ENCODE measurements around the gene MIA. TPM values are rescaled to one million over a fixed set of nuclear protein-coding genes. Genes with fewer than 3 reads are reported as not detected.

The MIA gene
- total RNA-seq, 1 donor from 2014 or later: 2.4 TPM

DNA sequence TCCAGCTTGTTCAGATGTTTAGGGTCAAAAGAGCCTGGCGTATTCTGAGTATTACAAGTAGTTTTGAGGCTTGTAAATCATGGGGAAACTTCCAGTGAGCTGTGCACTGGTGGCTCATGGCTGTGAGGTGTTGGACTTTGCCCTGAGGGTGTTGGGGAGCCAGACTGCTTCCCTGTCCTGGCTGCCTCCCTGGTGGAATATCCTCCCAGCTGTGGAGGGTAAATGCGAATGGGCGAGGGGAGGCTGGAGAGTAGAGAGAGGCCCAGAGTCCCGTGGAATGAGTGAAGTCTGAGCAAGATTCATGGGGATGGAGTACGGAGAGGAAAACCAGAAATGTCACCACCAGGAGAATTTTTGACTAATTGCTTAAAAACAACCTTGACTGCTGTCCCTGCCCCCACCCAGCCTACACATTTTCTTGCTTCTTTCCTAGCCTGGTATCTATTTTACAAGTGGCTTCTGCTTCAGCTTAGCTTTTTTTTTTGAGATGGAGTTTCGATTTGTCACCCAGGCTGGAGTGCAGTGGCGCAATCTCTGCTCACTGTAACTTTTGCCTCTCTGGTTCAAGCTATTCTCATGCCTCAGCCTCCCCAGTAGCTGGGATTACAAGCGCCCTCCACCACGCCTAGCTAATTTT, 20.6 kb upstream of the MIA start:
- Mint-ChIP-seq H3K36me3 (ENCODE audit: low read depth) (peaks cover 17% of the 10 kb centered on the region), H3K27me3 (ENCODE audit: low read depth) (no peaks in the 10 kb centered on the region), H3K27ac (ENCODE audit: unreplicated experiment) (peak overlapping the region; percentile 22), H3K9me3 (ENCODE audit: low read depth) (no peaks in the 10 kb centered on the region), H3K4me3 (ENCODE audit: unreplicated experiment) (peak overlapping the region; percentile 5), H3K4me1 (ENCODE audit: low read depth) (peaks cover 39% of the 10 kb centered on the region)
- no peak for DNase-seq (ENCODE audit: low spot score)
- TF ChIP-seq, protein P1, sequence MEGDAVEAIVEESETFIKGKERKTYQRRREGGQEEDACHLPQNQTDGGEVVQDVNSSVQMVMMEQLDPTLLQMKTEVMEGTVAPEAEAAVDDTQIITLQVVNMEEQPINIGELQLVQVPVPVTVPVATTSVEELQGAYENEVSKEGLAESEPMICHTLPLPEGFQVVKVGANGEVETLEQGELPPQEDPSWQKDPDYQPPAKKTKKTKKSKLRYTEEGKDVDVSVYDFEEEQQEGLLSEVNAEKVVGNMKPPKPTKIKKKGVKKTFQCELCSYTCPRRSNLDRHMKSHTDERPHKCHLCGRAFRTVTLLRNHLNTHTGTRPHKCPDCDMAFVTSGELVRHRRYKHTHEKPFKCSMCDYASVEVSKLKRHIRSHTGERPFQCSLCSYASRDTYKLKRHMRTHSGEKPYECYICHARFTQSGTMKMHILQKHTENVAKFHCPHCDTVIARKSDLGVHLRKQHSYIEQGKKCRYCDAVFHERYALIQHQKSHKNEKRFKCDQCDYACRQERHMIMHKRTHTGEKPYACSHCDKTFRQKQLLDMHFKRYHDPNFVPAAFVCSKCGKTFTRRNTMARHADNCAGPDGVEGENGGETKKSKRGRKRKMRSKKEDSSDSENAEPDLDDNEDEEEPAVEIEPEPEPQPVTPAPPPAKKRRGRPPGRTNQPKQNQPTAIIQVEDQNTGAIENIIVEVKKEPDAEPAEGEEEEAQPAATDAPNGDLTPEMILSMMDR (IDR thresholded peaks at IDR 0.05): no peak

GRCh38 chr19:40755248-40755624, 20.1 kb upstream of the MIA start:
- H3K27ac Mint-ChIP-seq (ENCODE audit: unreplicated experiment): no peak overlapping the region
- peaks cover 21% of the 10 kb centered on the region for H3K36me3 Mint-ChIP-seq (ENCODE audit: low read depth)
- H3K27me3 Mint-ChIP-seq (ENCODE audit: low read depth): no peaks in the 10 kb centered on the region
- TF ChIP-seq, protein P1 (IDR thresholded peaks at IDR 0.05): no peak
- no peak for DNase-seq (ENCODE audit: low spot score)
- H3K4me1 Mint-ChIP-seq (ENCODE audit: low read depth): peaks cover 34% of the 10 kb centered on the region
- no peak overlapping the region for H3K4me3 Mint-ChIP-seq (ENCODE audit: unreplicated experiment)
- no peaks in the 10 kb centered on the region for H3K9me3 Mint-ChIP-seq (ENCODE audit: low read depth)

- Mint-ChIP-seq H3K27ac (ENCODE audit: unreplicated experiment) (peak overlapping the region; percentile 32), H3K36me3 (ENCODE audit: low read depth) (peaks cover 26% of the 10 kb centered on the region), H3K4me1 (ENCODE audit: low read depth) (peaks cover 33% of the 10 kb centered on the region), H3K27me3 (ENCODE audit: low read depth) (no peaks in the 10 kb centered on the region), H3K9me3 (ENCODE audit: low read depth) (no peaks in the 10 kb centered on the region), H3K4me3 (ENCODE audit: unreplicated experiment) (no peak overlapping the region)
- DNase-seq (ENCODE audit: low spot score): no peak
- TF ChIP-seq, protein P1 (IDR thresholded peaks at IDR 0.05): no peak
Observed at GRCh38 chr19:40755791-40756190, 19.5 kb upstream of the MIA start.

DNA sequence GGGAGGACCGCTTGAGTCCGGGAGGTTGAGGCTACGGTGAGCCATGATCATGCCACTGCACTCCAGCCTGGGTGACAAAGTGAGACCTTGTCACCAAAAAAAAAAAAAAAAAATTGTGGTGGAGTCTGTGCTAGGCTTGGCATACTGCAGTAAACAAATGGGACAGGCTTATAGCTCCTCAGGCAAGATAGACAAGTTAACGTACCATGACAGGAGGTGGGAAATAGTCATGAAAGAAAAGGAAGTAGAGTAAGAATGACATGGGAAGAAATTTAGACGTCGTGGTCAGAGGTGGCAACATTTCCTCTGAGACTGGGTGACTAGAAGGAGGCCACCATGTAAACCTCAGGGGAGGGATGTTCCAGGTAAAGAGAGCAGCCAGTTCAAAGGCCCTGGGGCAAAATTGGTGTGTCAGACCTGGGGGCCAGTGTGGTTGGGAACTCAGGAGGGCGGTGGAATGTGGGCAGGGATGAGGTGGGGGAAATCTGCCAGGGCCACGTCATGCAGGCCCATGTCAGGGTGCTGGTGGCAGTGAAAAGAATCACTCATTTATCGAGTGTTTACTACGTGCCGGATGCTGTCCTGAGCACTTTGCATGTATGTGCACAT, 18.7 kb upstream of the MIA start:
- no peaks in the 10 kb centered on the region for H3K9me3 Mint-ChIP-seq (ENCODE audit: low read depth)
- no peak overlapping the region for H3K4me3 Mint-ChIP-seq (ENCODE audit: unreplicated experiment)
- H3K27ac Mint-ChIP-seq (ENCODE audit: unreplicated experiment): peak overlapping the region; percentile 45
- no peaks in the 10 kb centered on the region for H3K27me3 Mint-ChIP-seq (ENCODE audit: low read depth)
- no peak for DNase-seq (ENCODE audit: low spot score)
- TF ChIP-seq, protein P1 (IDR thresholded peaks at IDR 0.05): no peak
- H3K36me3 Mint-ChIP-seq (ENCODE audit: low read depth): peaks cover 30% of the 10 kb centered on the region
- H3K4me1 Mint-ChIP-seq (ENCODE audit: low read depth): peaks cover 33% of the 10 kb centered on the region

GRCh38 chr19:40758491-40758890, 16.8 kb upstream of the MIA start:
- Mint-ChIP-seq H3K27me3 (ENCODE audit: low read depth) (no peaks in the 10 kb centered on the region), H3K36me3 (ENCODE audit: low read depth) (peaks cover 39% of the 10 kb centered on the region), H3K27ac (ENCODE audit: unreplicated experiment) (no peak overlapping the region), H3K9me3 (ENCODE audit: low read depth) (no peaks in the 10 kb centered on the region), H3K4me3 (ENCODE audit: unreplicated experiment) (no peak overlapping the region), H3K4me1 (ENCODE audit: low read depth) (peaks cover 19% of the 10 kb centered on the region)
- DNase-seq (ENCODE audit: low spot score): no peak
- TF ChIP-seq, protein P1 (IDR thresholded peaks at IDR 0.05): no peak

Data from chondrocyte (in vitro differentiated cells).